Gastrocnemius medialis (tissue), 4 donors: Measurements from ENCODE around the gene OBP2A. TPM values are rescaled to one million over a fixed set of nuclear protein-coding genes. Genes with fewer than 3 reads are reported as not detected.

Experiments used
- ATAC-seq, 2 donors: fragments of 150-250 bp; one replicate each; pipeline ENCODE4 v1.9.1; 2016
- DNase-seq, 2 donors: peaks; one replicate each; pipeline ENCODE4 v3.0.0-alpha.2; 2019
- H3K27ac ChIP-seq, 4 donors: fragments of 200-600 bp; sonication (generic); 1 replicate in 1 of 4; 2 replicates in 3 of 4; pipeline ENCODE4 v1.5.1; 2016 to 2018; ENCODE audit warnings: mild to moderate bottlenecking in 2 of 4, moderate library complexity in 1 of 4
- H3K27me3 ChIP-seq, 3 donors: fragments of 200-600 bp; sonication (generic) in 2 of 3; 1 replicate in 1 of 3; 2 replicates in 2 of 3; pipeline versions ENCODE4 v1.5.1 to v1.6.0; 2016 to 2019; ENCODE audit warnings: mild to moderate bottlenecking in 1 of 3, moderate library complexity in 1 of 3
- H3K36me3 ChIP-seq, 2 donors: fragments of 200-600 bp; sonication (generic) in 1 of 2; one replicate each; pipeline ENCODE4 v1.5.1; 2017 to 2018
- H3K4me1 ChIP-seq, 2 donors: fragments of 200-600 bp; sonication (generic) in 1 of 2; one replicate each; pipeline ENCODE4 v1.5.1; 2016 to 2017; ENCODE audit warnings: mild to moderate bottlenecking in 2 of 2
- H3K4me3 ChIP-seq, 4 donors: fragments of 200-600 bp; sonication (generic) in 3 of 4; 1 replicate in 1 of 4; 2 replicates in 3 of 4; pipeline ENCODE4 v1.5.1; 2016 to 2019; ENCODE audit warnings: mild to moderate bottlenecking in 2 of 4
- H3K9me3 ChIP-seq, 3 donors: fragments of 200-600 bp; sonication (generic) in 2 of 3; 1 replicate in 1 of 3; 2 replicates in 2 of 3; pipeline ENCODE4 v1.5.1; 2016 to 2019
- CTCF ChIP-seq, 5 experiments: fragments of 450-650 bp in 3 of 5; fragments of 200-600 bp in 2 of 5; sonication (generic) in 2 of 5; IDR thresholded peaks in 4 of 5; conservative IDR thresholded peaks in 1 of 5; 1 replicate in 4 of 5; 2 replicates in 1 of 5; pipeline ENCODE4 v1.5.1; 2016 to 2019; ENCODE audit warnings: antibody characterized with exemption in 5 of 5, mild to moderate bottlenecking in 3 of 5, moderate library complexity in 3 of 5
- POLR2A ChIP-seq, 2 donors: fragments of 450-650 bp; IDR thresholded peaks; one replicate each; pipeline ENCODE4 v1.6.1; 2017; ENCODE audit warnings: antibody characterized with exemption in 2 of 2, mild to moderate bottlenecking in 2 of 2, moderate library complexity in 2 of 2
- in situ Hi-C, 4 donors: fragments of 200-750 bp; cut with MboI; loops; one replicate each; pipeline versions ENCODE4 v1.15.0 to v1.8.0; 2017; ENCODE audit warnings: low sequenced_read_pairs in 4 of 4
- intact Hi-C: fragments of 100-400 bp; cut with DNase I; formaldehyde crosslinking; loops from one replicate; pipeline ENCODE4 v1.15.1; 2023; ENCODE audit warnings: low total_unique reads
- total RNA-seq, 4 donors: library from RNA; depleted of rRNA; stranded (reverse); fragments of >200 nt; gene quantifications; one replicate each; pipeline versions ENCODE4 v1.1.0 to v1.2.3, GENCODE V29; 2016

The OBP2A gene
- total RNA-seq, 4 donors from 2014 or later, result not detected

GRCh38 chr9:135565141-135565628 lies 19.3 kb downstream of the OBP2A start:
- in situ Hi-C loops (no loop called here), intact Hi-C loops (no loop called here)
- Histone ChIP-seq H3K27me3 (peaks cover 0 to 12% (median 9%) of the 10 kb centered on the region in 3 donors), H3K27ac (no peak overlapping the region), H3K4me3 (no peak overlapping the region), H3K36me3 (no peaks in the 10 kb centered on the region), H3K9me3 (no peaks in the 10 kb centered on the region), H3K4me1 (no peaks in the 10 kb centered on the region)
- TF ChIP-seq CTCF (IDR thresholded peaks at IDR 0.05 in 4 of 5, conservative IDR thresholded peaks at IDR 0.05 in 1 of 5) (no peak), POLR2A (IDR thresholded peaks at IDR 0.05) (no peak)
- ATAC-seq, result no peak
- no peak for DNase-seq

- peaks cover 0 to 12% (median 9%) of the 10 kb centered on the region in 3 donors for H3K27me3 ChIP-seq
- H3K27ac ChIP-seq, result no peak overlapping the region
- TF ChIP-seq CTCF (IDR thresholded peaks at IDR 0.05 in 4 of 5, conservative IDR thresholded peaks at IDR 0.05 in 1 of 5) (no peak), POLR2A (IDR thresholded peaks at IDR 0.05) (no peak)
- in situ Hi-C loops (no loop called here), intact Hi-C loops (no loop called here)
- H3K36me3 ChIP-seq, result no peaks in the 10 kb centered on the region
- no peaks in the 10 kb centered on the region for H3K4me1 ChIP-seq
- no peak for ATAC-seq
- no peak for DNase-seq
- H3K4me3 ChIP-seq, result no peak overlapping the region
- no peaks in the 10 kb centered on the region for H3K9me3 ChIP-seq
Measured at GRCh38 chr9:135565636-135566035, 19.7 kb downstream of the OBP2A start.

- TF ChIP-seq POLR2A (IDR thresholded peaks at IDR 0.05), result no peak
- TF ChIP-seq CTCF (IDR thresholded peaks at IDR 0.05 in 4 of 5, conservative IDR thresholded peaks at IDR 0.05 in 1 of 5), result no peak
- H3K36me3 ChIP-seq, result no peaks in the 10 kb centered on the region
- H3K9me3 ChIP-seq, result no peaks in the 10 kb centered on the region
- DNase-seq, result no peak
- H3K4me1 ChIP-seq, result no peaks in the 10 kb centered on the region
- H3K4me3 ChIP-seq, result no peak overlapping the region
- H3K27ac ChIP-seq, result no peak overlapping the region
- no peak for ATAC-seq
- in situ Hi-C loops (no loop called here), intact Hi-C loops (no loop called here)
- H3K27me3 ChIP-seq, result peaks cover 0 to 12% (median 9%) of the 10 kb centered on the region in 3 donors
Measured at GRCh38 chr9:135566552-135566951, 20.6 kb downstream of the OBP2A start.

- Histone ChIP-seq H3K9me3 (no peaks in the 10 kb centered on the region), H3K27ac (no peak overlapping the region), H3K36me3 (no peaks in the 10 kb centered on the region), H3K4me3 (no peak overlapping the region), H3K27me3 (peaks cover 0 to 13% (median 9%) of the 10 kb centered on the region in 3 donors), H3K4me1 (no peaks in the 10 kb centered on the region)
- ATAC-seq (no peak), DNase-seq (no peak)
- in situ Hi-C loops (no loop called here), intact Hi-C loops (no loop called here)
- no peak for TF ChIP-seq POLR2A (IDR thresholded peaks at IDR 0.05)
- TF ChIP-seq CTCF (IDR thresholded peaks at IDR 0.05 in 4 of 5, conservative IDR thresholded peaks at IDR 0.05 in 1 of 5), result no peak
Measured at GRCh38 chr9:135567311-135567710, 21.4 kb downstream of the OBP2A start.

GRCh38 chr9:135568026-135568425 lies 22.1 kb downstream of the OBP2A start:
- Histone ChIP-seq H3K27me3 (peaks cover 0 to 14% (median 9%) of the 10 kb centered on the region in 3 donors), H3K36me3 (no peaks in the 10 kb centered on the region), H3K4me3 (no peak overlapping the region), H3K9me3 (no peaks in the 10 kb centered on the region), H3K27ac (no peak overlapping the region), H3K4me1 (no peaks in the 10 kb centered on the region)
- TF ChIP-seq POLR2A (IDR thresholded peaks at IDR 0.05) (no peak), CTCF (IDR thresholded peaks at IDR 0.05 in 4 of 5, conservative IDR thresholded peaks at IDR 0.05 in 1 of 5) (no peak)
- DNase-seq, result no peak
- intact Hi-C loops, result no loop called here
- in situ Hi-C loops, result no loop called here
- no peak for ATAC-seq
